GM18951 (cell line): ENCODE results near the gene CDK5RAP2.

Experiments used
- POLR2A ChIP-seq: IDR thresholded peaks from 4 replicates; pipeline ENCODE4 v1.6.1; 2011; ENCODE audit warnings: mild to moderate bottlenecking; ENCODE audit not compliant: insufficient read length, insufficient read depth; ENCODE audit errors: extremely low read depth
- in situ Hi-C: fragments of 300-500 bp; cut with MboI; formaldehyde crosslinking; loops from one replicate; pipeline ENCODE4 v1.12.0; 2022; ENCODE audit warnings: low sequenced_read_pairs, mixed read lengths, inconsistent platforms; ENCODE audit not compliant: unreplicated experiment

The CDK5RAP2 gene

GRCh38 chr9:120392711-120393110, 187.3 kb downstream of the CDK5RAP2 start:
- in situ Hi-C loops: no loop called here
- no peak for TF ChIP-seq POLR2A

GRCh38 chr9:120392245-120392644, 187.7 kb downstream of the CDK5RAP2 start:
- in situ Hi-C loops: no loop called here
- TF ChIP-seq POLR2A: no peak

GRCh38 chr9:120391691-120392090, 188.3 kb downstream of the CDK5RAP2 start:
- in situ Hi-C loops: no loop called here
- TF ChIP-seq POLR2A: no peak

GRCh38 chr9:120390637-120391190, 189.3 kb downstream of the CDK5RAP2 start:
- in situ Hi-C loops: no loop called here
- TF ChIP-seq POLR2A: no peak

GRCh38 chr9:120389867-120390266, 190.1 kb downstream of the CDK5RAP2 start:
- in situ Hi-C loops: no loop called here
- TF ChIP-seq POLR2A: no peak

- no peak for TF ChIP-seq POLR2A
- in situ Hi-C loops: no loop called here
Measured at GRCh38 chr9:120389300-120389699, 190.7 kb downstream of the CDK5RAP2 start.

GRCh38 chr9:120388003-120388855, 191.7 kb downstream of the CDK5RAP2 start:
- in situ Hi-C loops: no loop called here
- no peak for TF ChIP-seq POLR2A

GRCh38 chr9:120387257-120388002, 192.5 kb downstream of the CDK5RAP2 start:
- in situ Hi-C loops: no loop called here
- no peak for TF ChIP-seq POLR2A

- in situ Hi-C loops: no loop called here
- TF ChIP-seq POLR2A: no peak
Measured at GRCh38 chr9:120386390-120387131, 193.4 kb downstream of the CDK5RAP2 start.

GRCh38 chr9:120385606-120386389, 194.2 kb downstream of the CDK5RAP2 start:
- no peak for TF ChIP-seq POLR2A
- in situ Hi-C loops: no loop called here

- in situ Hi-C loops: no loop called here
- no peak for TF ChIP-seq POLR2A
Measured at GRCh38 chr9:120384925-120385272, 195.1 kb downstream of the CDK5RAP2 start.
